ENCODE data around the gene PPP6R3.

- TF ChIP-seq CTCF (IDR thresholded peaks at IDR 0.05; ENCODE audit: borderline replicate concordance, extremely low read depth, low read length, poor library complexity, severe bottlenecking) (no peak), EZH2 (IDR thresholded peaks at IDR 0.05; ENCODE audit: borderline replicate concordance, low read depth, low read length, severe bottlenecking) (no peak)
Observed at GRCh38 chr11:68437927-68438657, 22.5 kb upstream of the PPP6R3 start.
